K562 (cell line): ENCODE data around the gene L3MBTL1. TPM values are rescaled to one million over a fixed set of nuclear protein-coding genes. Genes with fewer than 3 reads are reported as not detected.

ENCODE experiments used
- ATAC-seq: fragments of 200-7000 bp; cut with Tn5 transposase; 3 replicates; pipeline ENCODE4 v1.9.1; 2020; ENCODE audit warnings: moderate library complexity
- BruUV-seq: library from RNA; stranded (reverse); fragments of 400-500 nt; replicated peaks from 2 replicates; lab custom pipeline; 2021; lab: Mats Ljungman, UMichigan
- CTCF ChIA-PET: fragments of 300-600 bp; formaldehyde crosslinking; extraction: SDS; loops from one replicate; lab custom pipeline; 2021; ENCODE audit warnings: low intra/inter-chr PET ratio; lab: Yijun Ruan, JAX
- POLR2A ChIA-PET: fragments of 300-600, 350-650 bp; sonication (Branson Sonifier 250); formaldehyde crosslinking; extraction: SDS; loops from one replicate; lab custom pipeline; 2021; ENCODE audit warnings: antibody characterized with exemption, inconsistent platforms; lab: Yijun Ruan, JAX
- DNase-seq, 4 experiments: peaks; one replicate each; pipeline versions ENCODE4 v3.0.0 to v3.0.0-alpha.2; 2011 to 2018; ENCODE audit warnings: low spot score in 3 of 4, mixed read lengths in 3 of 4; ENCODE audit errors: extremely low read depth in 1 of 4
- FAIRE-seq: peaks from 2 replicates; lab custom pipeline; 2011; peaks lifted over from hg19 to GRCh38; lab: Jason Lieb, UNC
- H2AFZ ChIP-seq: 2 replicates; pipeline ENCODE4 v1.6.0; 2011; ENCODE audit warnings: low read depth, low read length, control low read depth, inconsistent platforms
- H3K27ac ChIP-seq: fragments of 200-600 bp; 3 replicates; pipeline ENCODE4 v1.8.0; 2011; ENCODE audit warnings: low read depth, mild to moderate bottlenecking, control low read depth, inconsistent platforms, low read length, moderate library complexity, mixed read lengths; ENCODE audit errors: extremely low read depth
- H3K27me3 ChIP-seq, 2 experiments: fragments of 300-600 bp in 1 of 2; 2 replicates in 1 of 2; 3 replicates in 1 of 2; pipeline versions ENCODE4 v1.6.0 to v1.8.0; 2011; ENCODE audit warnings: inconsistent platforms in 2 of 2, low read length in 2 of 2, mild to moderate bottlenecking in 1 of 2, mixed read lengths in 1 of 2, moderate library complexity in 1 of 2; ENCODE audit not compliant: control insufficient read depth in 2 of 2, insufficient read depth in 2 of 2
- H3K36me3 ChIP-seq: fragments of 300-600 bp; 3 replicates; pipeline ENCODE4 v1.8.0; 2011; ENCODE audit warnings: mild to moderate bottlenecking, low read length, inconsistent platforms; ENCODE audit not compliant: control insufficient read depth, insufficient read depth
- H3K4me1 ChIP-seq, 2 experiments: fragments of 200-600 bp in 1 of 2; replicated peaks in 1 of 2; 2 replicates in 1 of 2; 3 replicates in 1 of 2; pipeline versions ENCODE4 v1.5.1 to v1.8.0; 2011; ENCODE audit warnings: inconsistent platforms in 2 of 2, low read length in 2 of 2, mild to moderate bottlenecking in 1 of 2, mixed read lengths in 1 of 2, moderate library complexity in 1 of 2; ENCODE audit not compliant: control insufficient read depth in 2 of 2, insufficient read depth in 2 of 2
- H3K4me2 ChIP-seq: 2 replicates; pipeline ENCODE4 v1.6.1; 2011; ENCODE audit warnings: low read length, control low read depth, inconsistent platforms, mixed read lengths; ENCODE audit not compliant: insufficient read depth
- H3K4me3 ChIP-seq: fragments of 200-600 bp; sonication (generic), shearing (Covaris generic); 2 replicates; pipeline ENCODE4 v1.5.1; 2016; ENCODE audit warnings: control low read depth, inconsistent platforms
- H3K79me2 ChIP-seq: fragments of 200-600 bp; 3 replicates; pipeline ENCODE4 v1.8.0; 2011; ENCODE audit warnings: low read length, inconsistent platforms; ENCODE audit not compliant: control insufficient read depth, insufficient read depth
- H3K9ac ChIP-seq, 2 experiments: 2 replicates each; pipeline versions ENCODE4 v1.6.0 to v1.6.1; 2011; ENCODE audit warnings: low read depth in 2 of 2, low read length in 2 of 2, control low read depth in 1 of 2, inconsistent platforms in 1 of 2, mild to moderate bottlenecking in 1 of 2, mixed read lengths in 1 of 2; ENCODE audit not compliant: insufficient read depth in 1 of 2
- H3K9me1 ChIP-seq: one replicate; pipeline ENCODE4 v1.6.0; 2011; ENCODE audit warnings: inconsistent platforms, mild to moderate bottlenecking, low read length, moderate library complexity; ENCODE audit not compliant: control insufficient read depth, insufficient read depth
- H3K9me3 ChIP-seq: replicated peaks from 2 replicates; pipeline ENCODE4 v1.5.1; 2011; ENCODE audit warnings: low read depth, low read length, inconsistent platforms; ENCODE audit not compliant: control insufficient read depth, insufficient read depth
- H4K20me1 ChIP-seq: replicated peaks from 2 replicates; pipeline ENCODE4 v1.6.1; 2011; ENCODE audit warnings: low read length, inconsistent platforms, mixed read lengths; ENCODE audit not compliant: control insufficient read depth, insufficient read depth
- ARID3A ChIP-seq: IDR thresholded peaks from 2 replicates; pipeline ENCODE4 v1.6.1; 2012; ENCODE audit warnings: low read depth, low read length, improper control_type of control experiment, borderline replicate concordance
- C11orf30 ChIP-seq: fragments of 450-650 bp; IDR thresholded peaks from 2 replicates; pipeline ENCODE4 v1.6.1; 2016; ENCODE audit warnings: low read depth, mild to moderate bottlenecking
- DIDO1 ChIP-seq: fragments of 450-650 bp; IDR thresholded peaks from 2 replicates; pipeline ENCODE4 v1.6.1; 2016; ENCODE audit warnings: low read depth, missing biosample characterization, missing genetic modification characterization
- KAT7 ChIP-seq: sonication (generic); formaldehyde crosslinking; IDR thresholded peaks from 2 replicates; pipeline ENCODE4 v1.8.0; 2022; ENCODE audit warnings: missing genetic modification reagents, mild to moderate bottlenecking, borderline replicate concordance
- MAFF ChIP-seq: IDR thresholded peaks from 2 replicates; pipeline ENCODE4 v1.6.1; 2012; ENCODE audit warnings: low read length, improper control_type of control experiment
- SRF ChIP-seq, 2 experiments: fragments of 250-450, 450-650 bp in 1 of 2; sonication (Bioruptor Pico) in 1 of 2; sonication (generic) in 1 of 2; formaldehyde crosslinking; IDR thresholded peaks; 2 replicates each; pipeline versions ENCODE4 v1.5.0 to v1.5.1; 2020 to 2022; ENCODE audit warnings: mild to moderate bottlenecking in 1 of 2, missing genetic modification reagents in 1 of 2
- ZNF316 ChIP-seq: fragments of 450-650 bp; IDR thresholded peaks from 2 replicates; pipeline ENCODE4 v1.6.1; 2016
- ZNF589 ChIP-seq: fragments of 200-800 bp; sonication (Bioruptor generic); IDR thresholded peaks from 2 replicates; pipeline ENCODE4 v1.6.1; 2016; ENCODE audit warnings: low read depth, missing genetic modification characterization, missing compliant biosample characterization
- WGBS: fragments of 100-300 bp; shearing (Covaris generic); methylation state at CpG from one replicate; pipeline ENCODE4 v1.1.6; 2016; ENCODE audit warnings: low coverage, mixed read lengths; ENCODE audit not compliant: insufficient coverage; ENCODE audit errors: missing lambda C conversion rate; 5-methylcytosine and 5-hydroxymethylcytosine counted together
- in situ Hi-C: fragments of 300-500 bp; cut with MboI; formaldehyde crosslinking; loops from 4 replicates; pipeline ENCODE4 v1.15.0; 2018; ENCODE audit warnings: inconsistent platforms, mixed read lengths
- intact Hi-C: fragments of 100-400 bp; cut with micrococcal nuclease; formaldehyde crosslinking; loops from 2 replicates; pipeline ENCODE4 v1.14.2; 2022
- polyA plus RNA-seq, 8 experiments: library from polyadenylated mRNA; depleted of rRNA in 4 of 8; stranded (reverse) in 5 of 8; unstranded in 3 of 8; fragments of >200 nt; fragmentation: Nextera tagmentation in 2 of 8; fragmentation: Illumina TruSeq in 1 of 8; extraction: Ambion mirVana in 2 of 8; extraction: Trizol in 1 of 8; gene quantifications; 2 replicates each; pipeline versions ENCODE4 v1.2.1 to v1.2.3, GENCODE V29; 2011 to 2014; ENCODE audit warnings: inconsistent platforms in 1 of 8, missing spikeins in 1 of 8
- total RNA-seq, 7 experiments: library from RNA; depleted of rRNA in 6 of 7; stranded (reverse); fragments of >200 nt in 6 of 7; fragmentation: Illumina TruSeq in 2 of 7; extraction: Trizol in 2 of 7; gene quantifications; 2 replicates each; pipeline versions ENCODE4 v1.2.1 to v1.2.3, GENCODE V29; 2011 to 2021; ENCODE audit warnings: low replicate concordance in 1 of 7
- TF ChIP-seq, protein P1 (sequence below): fragments of 200-800 bp; sonication (Bioruptor generic); IDR thresholded peaks from 2 replicates; pipeline ENCODE4 v1.6.1; 2017; ENCODE audit warnings: missing genetic modification characterization, missing compliant biosample characterization

Gene L3MBTL1
- total and polyA plus RNA-seq, 9 of the 15 experiments (the other 6 are each of a cell fraction or from before 2014, with no cell fraction given), result 0.77 to 10.0 (median 4.4) TPM

DNA sequence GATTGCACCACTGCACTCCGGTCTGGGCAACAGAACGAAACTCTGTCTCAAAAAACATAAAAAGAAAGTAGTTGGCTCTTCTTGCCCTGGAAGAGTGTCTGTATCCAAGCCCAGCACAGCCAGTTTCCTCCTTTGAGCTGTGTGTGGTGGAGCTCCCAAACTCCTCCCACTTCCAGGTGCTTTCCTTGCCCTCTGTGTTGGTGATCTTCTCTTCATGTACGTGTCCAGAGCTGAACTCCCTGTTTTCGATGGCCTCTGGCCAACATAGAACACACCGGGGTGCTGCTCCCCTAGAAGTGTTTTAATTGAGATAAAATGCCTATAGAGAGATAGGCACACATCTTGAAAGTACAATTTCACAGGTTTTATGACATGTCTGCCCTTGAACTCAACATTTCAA, 34.7 kb downstream of the L3MBTL1 start:
- H2AFZ ChIP-seq, result no peak overlapping the region
- TF ChIP-seq KAT7 (no peak), SRF (CRISPR knock-in tag; IDR thresholded peaks at IDR 0.05) (no peak), ARID3A (no peak)
- no peak overlapping the region for H3K9ac ChIP-seq
- H3K27me3 ChIP-seq, result no peaks in the 10 kb centered on the region
- no peak for FAIRE-seq
- peaks cover 18 to 20% of the 10 kb centered on the region in 2 experiments; a peak in 4 of 5 replicates for H3K4me1 ChIP-seq
- ChIA-PET POLR2A (no interaction called here), CTCF (no interaction called here)
- no peak overlapping the region for H3K27ac ChIP-seq
- BruUV-seq, result no TSS peak
- 48% methylated on average over 5 of the region's 5 CpGs for WGBS
- H3K9me1 ChIP-seq, result peaks cover 6% of the 10 kb centered on the region
- peaks cover 5% of the 10 kb centered on the region; the same call in 1 of the 3 replicates for H3K36me3 ChIP-seq
- no peak overlapping the region for H3K4me3 ChIP-seq
- H3K9me3 ChIP-seq, result no peaks in the 10 kb centered on the region
- no peak for ATAC-seq
- in situ Hi-C loops, result loop anchor here (10.0 kb wide), 1 partner anchor 543 kb away; no protein-coding TSS in a partner anchor
- H3K4me2 ChIP-seq, result no peak overlapping the region
- H3K79me2 ChIP-seq, result no peaks in the 10 kb centered on the region
- intact Hi-C loops, result no loop called here
- no peak for DNase-seq
- no peaks in the 10 kb centered on the region for H4K20me1 ChIP-seq

DNA sequence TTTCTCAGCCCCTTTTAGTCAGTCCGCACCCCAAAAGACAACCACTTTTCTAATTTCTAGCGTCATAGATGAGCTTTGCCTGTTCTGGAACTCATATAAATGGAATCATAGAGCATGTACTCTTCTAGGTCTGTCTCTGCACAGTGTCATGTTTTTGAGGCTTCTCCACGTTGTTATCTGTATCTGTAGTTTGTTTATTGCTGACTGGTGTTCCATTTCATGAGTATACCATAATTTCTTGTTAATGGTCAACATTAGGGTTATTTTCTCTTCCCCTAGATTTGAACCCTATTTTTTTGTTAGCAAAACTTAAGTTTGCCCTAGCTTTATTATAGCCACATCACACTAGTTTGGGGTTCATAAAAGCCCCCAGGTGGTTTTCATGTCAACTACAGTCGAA, 35.2 kb downstream of the L3MBTL1 start:
- no peak overlapping the region for H3K27ac ChIP-seq
- 55% methylated on average over 4 of the region's 4 CpGs for WGBS
- no peak overlapping the region for H3K4me3 ChIP-seq
- no peaks in the 10 kb centered on the region for H4K20me1 ChIP-seq
- no peak overlapping the region for H2AFZ ChIP-seq
- no peak for DNase-seq
- in situ Hi-C loops, result loop anchor here (10.0 kb wide), 1 partner anchor 542 kb away; no protein-coding TSS in a partner anchor
- no peaks in the 10 kb centered on the region for H3K27me3 ChIP-seq
- no peaks in the 10 kb centered on the region for H3K9me3 ChIP-seq
- no TSS peak for BruUV-seq
- CTCF ChIA-PET, result no interaction called here
- peak; percentile 78 for TF ChIP-seq ZNF316
- peak; percentile 52; the same call in 1 of the 2 replicates for TF ChIP-seq C11orf30
- TF ChIP-seq, protein P1, sequence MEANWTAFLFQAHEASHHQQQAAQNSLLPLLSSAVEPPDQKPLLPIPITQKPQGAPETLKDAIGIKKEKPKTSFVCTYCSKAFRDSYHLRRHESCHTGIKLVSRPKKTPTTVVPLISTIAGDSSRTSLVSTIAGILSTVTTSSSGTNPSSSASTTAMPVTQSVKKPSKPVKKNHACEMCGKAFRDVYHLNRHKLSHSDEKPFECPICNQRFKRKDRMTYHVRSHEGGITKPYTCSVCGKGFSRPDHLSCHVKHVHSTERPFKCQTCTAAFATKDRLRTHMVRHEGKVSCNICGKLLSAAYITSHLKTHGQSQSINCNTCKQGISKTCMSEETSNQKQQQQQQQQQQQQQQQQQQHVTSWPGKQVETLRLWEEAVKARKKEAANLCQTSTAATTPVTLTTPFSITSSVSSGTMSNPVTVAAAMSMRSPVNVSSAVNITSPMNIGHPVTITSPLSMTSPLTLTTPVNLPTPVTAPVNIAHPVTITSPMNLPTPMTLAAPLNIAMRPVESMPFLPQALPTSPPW (CRISPR knock-in tag), result no peak
- TF ChIP-seq MAFF, result peak; percentile 18; the same call in 1 of the 2 replicates
- TF ChIP-seq DIDO1 (tag), result no peak
- TF ChIP-seq ZNF589, result no peak
- TF ChIP-seq, all 486 proteins: peak for 3
- FAIRE-seq (no peak), ATAC-seq (no peak)
- Histone ChIP-seq H3K4me2 (no peak overlapping the region), H3K36me3 (peaks cover 5% of the 10 kb centered on the region; the same call in 1 of the 3 replicates), H3K9ac (no peak overlapping the region), H3K4me1 (peaks cover 18 to 20% of the 10 kb centered on the region in 2 experiments; a peak in 4 of 5 replicates), H3K9me1 (peaks cover 6% of the 10 kb centered on the region), H3K79me2 (no peaks in the 10 kb centered on the region)
- intact Hi-C loops, result no loop called here
- POLR2A ChIA-PET, result no interaction called here
